WERI-Rb-1 (cell line): Measurements from ENCODE around the gene C6orf136.
"Not testable (repeated sequence)": the region's sequence is repeated elsewhere in the genome, so short reads cannot be mapped to it uniquely, and the experiment has no call there.

ENCODE experiments used
- DNase-seq: peaks from one replicate; pipeline ENCODE4 v3.0.0-alpha.2; 2020
- H3K27ac ChIP-seq: fragments of 250-450 bp; sonication (Bioruptor Pico); 2 replicates; pipeline ENCODE4 v1.5.1; 2020; ENCODE audit warnings: mild to moderate bottlenecking, moderate library complexity
- H3K27me3 ChIP-seq: fragments of 250-450 bp; sonication (Bioruptor Pico); 2 replicates; pipeline ENCODE4 v1.5.1; 2021; ENCODE audit warnings: mild to moderate bottlenecking, low read depth, moderate library complexity; ENCODE audit not compliant: insufficient read depth, severe bottlenecking
- H3K36me3 ChIP-seq: fragments of 250-450 bp; sonication (Bioruptor Pico); 2 replicates; pipeline ENCODE4 v1.5.1; 2020; ENCODE audit warnings: mild to moderate bottlenecking, moderate library complexity
- H3K4me3 ChIP-seq: 2 replicates; pipeline ENCODE4 v1.5.1; 2011; ENCODE audit warnings: low read depth, mild to moderate bottlenecking, control low read depth, low read length
- H3K9me3 ChIP-seq: fragments of 250-450 bp; sonication (Bioruptor Pico); 2 replicates; pipeline ENCODE4 v1.5.1; 2021; ENCODE audit warnings: mild to moderate bottlenecking, moderate library complexity; ENCODE audit not compliant: severe bottlenecking
- CTCF ChIP-seq: IDR thresholded peaks from 2 replicates; pipeline ENCODE4 v1.5.1; 2011; ENCODE audit warnings: low read depth, mild to moderate bottlenecking, control low read depth, inconsistent platforms, low read length

The C6orf136 gene

GRCh38 chr6:30646450-30647241 is at the start of gene C6orf136:
C6orf136 (plus strand) TSS chr6:30647133; CDS start chr6:30647232, 99 bp downstream.
- H3K27ac ChIP-seq: peak within 1 kb of the TSS; percentile 97
- peak; percentile 99 for DNase-seq
- no peaks in the 10 kb centered on the region for H3K27me3 ChIP-seq
- TF ChIP-seq CTCF: no peak
- H3K4me3 ChIP-seq: peak within 1 kb of the TSS; percentile 88
- H3K9me3 ChIP-seq: no peaks in the 10 kb centered on the region
- peaks cover 80% of the 10 kb centered on the region for H3K36me3 ChIP-seq

GRCh38 chr6:30597315-30598144 is 49.4 kb upstream of the C6orf136 start:
- not testable (repeated sequence) for H3K9me3 ChIP-seq, H3K4me3 ChIP-seq, H3K27ac ChIP-seq, H3K27me3 ChIP-seq
- TF ChIP-seq CTCF: peak; percentile 89
- peak; percentile 93 for DNase-seq
- H3K36me3 ChIP-seq: peaks cover 76% of the 10 kb centered on the region

GRCh38 chr6:30598912-30599624 is 47.9 kb upstream of the C6orf136 start:
- no peaks in the 10 kb centered on the region for H3K27me3 ChIP-seq
- no peak overlapping the region for H3K4me3 ChIP-seq
- peaks cover 80% of the 10 kb centered on the region for H3K36me3 ChIP-seq
- no peak for DNase-seq
- peak overlapping the region; percentile 19; the same call in 1 of the 2 replicates for H3K27ac ChIP-seq
- no peak for TF ChIP-seq CTCF
- no peaks in the 10 kb centered on the region for H3K9me3 ChIP-seq

GRCh38 chr6:30599625-30600324 is 47.2 kb upstream of the C6orf136 start:
- no peak for TF ChIP-seq CTCF
- Histone ChIP-seq H3K27ac (peak overlapping the region; percentile 19; the same call in 1 of the 2 replicates), H3K36me3 (peaks cover 80% of the 10 kb centered on the region), H3K4me3 (no peak overlapping the region), H3K27me3 (no peaks in the 10 kb centered on the region), H3K9me3 (no peaks in the 10 kb centered on the region)
- DNase-seq: no peak

- Histone ChIP-seq H3K4me3 (no peak overlapping the region), H3K27ac (no peak overlapping the region), H3K36me3 (peaks cover 80% of the 10 kb centered on the region), H3K27me3 (no peaks in the 10 kb centered on the region), H3K9me3 (no peaks in the 10 kb centered on the region)
- no peak for TF ChIP-seq CTCF
- no peak for DNase-seq
These were observed 46.4 kb upstream of the C6orf136 start for GRCh38 chr6:30600451-30600961.
